HG03378 (cell line): ENCODE measurements around the gene APC2.
"Not testable (repeated sequence)": the region's sequence is repeated elsewhere in the genome, so short reads cannot be mapped to it uniquely, and the experiment has no call there.

Source experiments
- ATAC-seq: cut with Tn5 transposase; IDR thresholded peaks from one replicate; pipeline ENCODE4 v1.9.1; 2021; ENCODE audit warnings: mild to moderate bottlenecking, moderate library complexity; ENCODE audit not compliant: unreplicated experiment

The APC2 gene

GRCh38 chr19:1507763-1508506 lies 58.0 kb downstream of the APC2 start:
- ATAC-seq: no peak

DNA sequence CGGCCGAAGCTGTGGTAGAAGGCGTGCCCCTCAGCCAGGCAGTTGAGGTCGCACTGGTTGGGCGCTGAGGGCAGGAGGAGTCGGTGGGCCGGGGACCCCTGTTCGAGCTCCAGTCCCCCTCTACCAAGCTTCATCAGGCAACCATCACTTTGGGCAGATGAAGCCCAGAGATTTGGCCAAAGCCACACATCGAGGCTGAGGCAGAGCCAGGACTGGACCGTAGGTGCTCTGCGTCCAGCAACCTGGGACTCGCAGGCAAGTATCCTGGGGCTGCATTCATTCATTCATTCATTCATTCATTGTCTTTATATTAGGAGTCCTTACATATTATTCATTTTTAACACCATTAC lies 58.6 kb downstream of the APC2 start:
- ATAC-seq: no peak

DNA sequence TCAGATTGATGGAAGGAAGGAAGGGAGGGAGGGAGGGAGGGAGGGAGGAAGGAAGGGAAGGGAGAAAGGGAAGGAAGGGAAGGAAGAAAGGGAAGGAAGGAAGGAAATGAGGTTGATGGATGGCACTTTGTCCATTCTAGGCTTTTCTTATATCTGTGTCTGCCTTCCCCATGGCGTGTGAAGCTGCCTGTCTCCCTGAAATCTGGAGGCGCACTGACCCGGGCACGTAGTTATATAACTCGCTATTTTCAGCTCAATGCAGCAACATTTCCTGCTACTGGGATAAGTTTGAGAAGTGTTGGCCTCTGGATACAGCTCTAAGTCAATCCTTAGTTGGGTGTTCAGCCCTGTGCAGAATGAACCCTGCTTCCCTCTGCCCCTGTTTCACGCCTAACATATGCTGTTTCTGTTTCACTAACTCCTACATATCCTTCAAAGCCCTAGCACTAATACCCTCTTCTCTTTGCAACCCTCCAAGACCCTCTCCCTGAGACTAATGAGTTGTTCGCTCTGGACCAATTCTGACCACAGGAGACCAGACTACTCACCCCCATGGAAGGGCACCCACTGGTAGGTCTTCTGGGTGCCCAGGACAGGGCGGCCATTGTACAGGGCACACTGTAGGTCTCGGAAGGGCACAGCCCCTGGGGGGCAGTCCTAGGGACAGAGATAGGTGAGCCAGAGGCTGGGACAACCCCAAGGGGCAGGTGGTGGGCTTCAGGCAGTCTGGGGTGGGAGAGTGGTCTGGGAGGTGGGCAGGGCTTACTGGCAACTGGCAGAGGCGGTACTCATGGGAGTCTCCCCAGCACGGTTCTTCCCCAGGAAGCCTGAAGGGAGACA lies 59.9 kb downstream of the APC2 start:
- ATAC-seq: no peak

GRCh38 chr19:1510442-1510806 lies 60.5 kb downstream of the APC2 start:
- no peak for ATAC-seq

DNA sequence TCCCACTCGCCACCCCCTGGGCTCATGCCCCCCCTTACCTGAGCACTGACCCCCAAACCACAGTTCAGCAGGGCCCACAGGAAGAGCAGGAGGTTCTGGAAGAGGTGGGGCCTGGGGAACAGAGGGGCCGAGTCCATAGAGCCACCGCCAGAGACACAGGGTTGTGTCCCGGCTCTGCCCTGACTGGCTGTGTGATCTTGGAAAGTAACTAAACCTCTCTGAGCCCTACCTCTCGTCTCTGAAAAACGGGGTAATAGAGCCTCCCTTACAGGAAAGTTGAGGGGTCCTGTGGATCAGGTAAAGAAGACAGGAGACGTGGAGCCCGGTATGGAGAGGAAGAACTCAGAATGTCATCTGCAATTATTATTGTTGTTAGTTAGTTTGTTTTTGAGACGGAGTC lies 60.9 kb downstream of the APC2 start:
- no peak for ATAC-seq

- ATAC-seq: no peak
Measured at GRCh38 chr19:1511318-1512317, 61.7 kb downstream of the APC2 start.

DNA sequence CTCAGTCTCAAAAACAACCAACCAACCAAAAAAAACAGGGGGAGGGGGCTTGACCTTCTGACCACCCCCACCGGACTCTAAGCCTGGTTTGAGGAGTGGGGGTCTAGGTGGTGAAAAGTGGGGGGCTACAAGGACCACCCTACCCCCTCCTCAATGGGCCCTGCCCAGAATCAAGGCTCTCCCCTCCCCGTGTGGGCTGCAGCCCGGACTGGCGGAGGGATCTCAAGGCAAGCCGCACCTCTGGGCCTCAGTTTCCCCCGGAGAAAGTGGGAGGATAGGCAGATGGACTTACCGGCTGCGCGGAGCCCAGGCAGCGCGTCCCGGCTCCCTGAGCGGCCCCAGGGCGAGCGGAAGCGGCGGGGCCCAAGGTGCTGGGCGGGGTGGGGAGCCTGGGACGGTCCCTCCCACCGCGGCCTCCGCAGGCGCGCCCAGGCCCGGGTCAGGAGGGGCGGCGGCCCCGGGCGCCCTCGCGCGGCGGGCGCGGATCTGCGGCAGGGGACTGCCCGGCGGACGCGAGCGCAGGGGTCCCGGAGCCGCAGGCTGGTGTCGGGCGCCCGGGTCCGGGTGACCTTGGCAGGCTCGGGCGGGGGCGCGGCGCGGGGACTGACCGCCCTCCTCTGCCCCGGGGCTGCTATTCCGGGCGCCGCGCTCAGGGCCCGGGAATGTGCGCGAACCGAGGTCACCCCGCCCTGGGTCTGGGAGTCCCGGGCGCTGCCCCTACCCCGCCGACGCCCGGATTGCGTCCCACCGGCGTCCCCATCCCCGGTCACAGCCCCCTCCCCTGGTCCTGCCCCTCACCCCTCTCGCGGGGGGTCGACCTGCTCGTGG lies 63.0 kb downstream of the APC2 start, which contains the start of gene ADAMTSL5:
Gene ADAMTSL5, minus strand, starts transcription at position 349 of the 828 bp plus-strand sequence. CDS start 2,076 bp downstream, outside the sequence.
- ATAC-seq: no peak

DNA sequence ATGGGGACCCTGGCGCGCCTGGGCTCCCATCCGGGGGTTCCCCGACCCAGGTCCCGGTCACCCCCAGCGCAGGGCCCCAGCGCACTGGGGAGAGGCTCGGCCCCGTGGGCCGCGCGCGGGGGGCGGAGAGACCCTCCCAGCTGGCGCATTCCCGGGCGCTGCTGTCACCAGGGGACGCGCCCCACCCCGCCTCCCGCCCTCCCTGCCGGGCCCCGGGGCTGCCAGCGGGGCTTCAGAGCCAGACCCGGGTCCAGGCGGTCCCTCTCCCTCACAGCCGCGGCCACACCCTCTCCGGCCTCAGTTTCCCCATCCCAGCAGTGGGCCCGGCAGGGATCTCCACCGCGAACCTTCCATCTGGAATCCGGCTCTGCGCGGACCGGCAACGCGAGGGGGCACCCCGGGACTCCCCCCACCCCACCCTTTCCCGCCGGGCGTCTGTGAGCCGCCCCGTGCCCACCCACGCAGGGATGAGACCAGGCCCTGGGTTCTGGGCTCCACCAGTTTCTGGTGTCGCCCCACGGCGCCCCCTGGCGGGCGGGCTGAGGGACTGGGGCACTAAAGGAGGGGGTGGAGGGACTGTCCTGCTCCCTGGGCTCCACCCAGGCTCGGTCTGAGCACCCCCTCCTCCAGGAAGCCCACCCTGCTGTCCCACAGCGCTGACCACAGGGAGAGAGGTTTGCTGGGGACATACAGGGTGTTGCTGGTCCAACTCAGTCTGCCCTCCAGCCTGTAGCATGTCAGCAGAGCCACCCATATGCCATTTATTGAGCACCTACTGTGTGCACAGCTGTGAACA lies 63.8 kb downstream of the APC2 start:
- no peak for ATAC-seq

DNA sequence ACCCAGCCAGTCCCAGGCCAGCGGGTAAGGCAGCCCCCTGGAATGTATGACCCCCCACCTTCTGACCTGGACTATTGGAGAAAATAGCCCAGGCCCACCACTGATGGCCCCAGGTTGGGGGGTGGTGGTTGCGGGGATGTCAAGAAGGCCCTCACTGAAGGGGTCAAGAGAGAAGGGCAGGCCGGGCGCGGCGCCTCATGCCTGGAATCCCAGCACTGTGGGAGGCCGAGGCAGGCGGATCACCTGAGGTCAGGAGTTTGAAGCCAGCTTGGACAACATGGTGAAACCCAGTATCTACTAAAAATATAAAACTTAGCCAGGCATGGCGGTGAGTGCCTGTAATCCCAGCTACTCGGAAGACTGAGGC lies 64.4 kb downstream of the APC2 start:
- ATAC-seq: no peak

DNA sequence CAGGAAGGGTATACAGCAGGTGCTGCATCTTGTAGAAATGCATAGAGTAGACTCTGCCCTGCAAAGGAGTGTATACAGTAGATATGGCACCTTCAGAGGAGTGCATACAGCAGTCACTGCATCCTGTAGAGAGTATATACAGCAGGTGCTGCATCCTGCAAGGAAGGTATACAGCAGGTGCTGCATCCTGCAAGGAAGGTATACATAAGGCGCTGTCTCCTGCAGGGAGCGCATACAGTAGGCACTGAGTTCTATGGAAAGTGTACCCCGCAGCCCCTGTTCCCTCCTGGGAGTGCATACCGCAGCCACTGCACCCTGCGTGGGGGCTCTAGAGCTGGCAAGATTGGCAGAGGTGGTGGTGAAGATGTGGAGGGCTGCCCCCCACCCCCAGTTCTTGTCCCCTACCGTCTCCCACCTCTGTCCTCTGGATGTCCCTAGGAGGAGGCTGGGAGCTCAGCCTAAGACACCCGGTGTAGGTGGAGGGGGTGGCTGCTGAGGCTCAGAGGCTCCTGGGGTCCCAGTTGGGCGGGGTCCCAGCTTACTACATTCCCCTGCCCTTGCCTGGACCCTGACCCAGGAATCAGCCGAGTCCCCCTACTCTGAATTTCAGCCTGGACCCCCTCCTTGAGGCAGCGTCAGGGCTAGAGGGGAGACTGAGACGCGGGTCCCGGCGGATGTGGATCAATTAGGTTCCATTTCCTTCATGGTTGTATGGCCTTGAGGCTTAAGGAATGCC lies 65.2 kb downstream of the APC2 start:
- no peak for ATAC-seq

GRCh38 chr19:1516395-1516753 lies 66.5 kb downstream of the APC2 start:
- no peak for ATAC-seq

GRCh38 chr19:1518471-1518870 lies 68.5 kb downstream of the APC2 start:
- ATAC-seq: no peak

- ATAC-seq: not testable (repeated sequence)
Measured at GRCh38 chr19:1519802-1520201, 69.9 kb downstream of the APC2 start.

DNA sequence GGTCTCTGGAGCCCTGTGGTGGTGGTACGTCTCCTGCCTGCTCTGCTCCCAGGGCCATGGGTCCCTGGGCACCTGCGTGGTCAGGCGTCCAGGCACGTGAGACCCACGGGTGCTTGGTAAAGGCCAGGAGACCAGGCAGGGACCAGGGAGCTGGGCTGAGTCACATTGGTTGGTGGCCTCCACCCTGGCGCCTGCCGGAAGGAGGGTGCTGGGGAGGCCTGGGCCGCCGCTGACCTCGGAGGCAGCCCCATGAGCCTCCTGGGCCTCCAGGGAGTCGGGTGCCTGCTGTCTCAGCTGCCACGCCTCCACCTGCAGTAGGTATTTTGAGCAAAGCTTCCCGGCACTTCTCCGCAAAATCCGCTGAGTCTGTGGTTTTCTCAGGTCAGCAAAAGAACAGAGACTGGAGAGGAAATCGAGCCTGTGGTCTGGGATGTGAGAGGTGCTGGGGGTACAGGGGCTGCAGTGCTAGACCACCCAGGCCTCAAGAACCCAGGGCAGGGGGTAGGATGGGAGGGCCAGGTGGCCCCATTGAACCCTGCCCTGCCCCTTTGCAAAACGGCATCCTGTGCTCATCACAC lies 70.4 kb downstream of the APC2 start:
- no peak for ATAC-seq

DNA sequence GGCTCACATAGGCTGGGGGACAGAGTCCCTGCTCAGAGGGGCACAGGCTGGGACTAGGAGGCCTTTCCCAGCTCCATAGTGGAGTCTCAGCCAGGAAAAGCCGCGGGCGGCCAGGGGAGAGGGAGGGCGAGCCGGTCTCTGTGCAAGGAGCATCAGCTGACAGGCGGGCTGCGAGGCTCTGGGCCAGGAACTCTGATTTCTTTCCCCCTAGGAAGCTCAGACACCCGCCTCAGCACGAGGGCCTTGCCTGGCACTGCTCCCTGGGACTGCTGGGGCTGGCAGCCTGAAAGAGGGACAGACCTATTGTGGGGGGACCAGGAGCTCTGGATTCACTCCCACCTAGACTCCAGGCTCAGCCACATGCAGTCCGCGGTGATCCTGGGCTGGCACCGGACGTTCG lies 71.7 kb downstream of the APC2 start:
- no peak for ATAC-seq

- ATAC-seq: no peak
Measured at GRCh38 chr19:1522061-1522460, 72.1 kb downstream of the APC2 start.

- ATAC-seq: no peak
Measured at GRCh38 chr19:1522838-1523237, 72.9 kb downstream of the APC2 start.
